Measurements from ENCODE around the gene MFSD6.
"Not testable (repeated sequence)": the region's sequence is repeated elsewhere in the genome, so short reads cannot be mapped to it uniquely, and the experiment has no call there.

The MFSD6 gene

DNA sequence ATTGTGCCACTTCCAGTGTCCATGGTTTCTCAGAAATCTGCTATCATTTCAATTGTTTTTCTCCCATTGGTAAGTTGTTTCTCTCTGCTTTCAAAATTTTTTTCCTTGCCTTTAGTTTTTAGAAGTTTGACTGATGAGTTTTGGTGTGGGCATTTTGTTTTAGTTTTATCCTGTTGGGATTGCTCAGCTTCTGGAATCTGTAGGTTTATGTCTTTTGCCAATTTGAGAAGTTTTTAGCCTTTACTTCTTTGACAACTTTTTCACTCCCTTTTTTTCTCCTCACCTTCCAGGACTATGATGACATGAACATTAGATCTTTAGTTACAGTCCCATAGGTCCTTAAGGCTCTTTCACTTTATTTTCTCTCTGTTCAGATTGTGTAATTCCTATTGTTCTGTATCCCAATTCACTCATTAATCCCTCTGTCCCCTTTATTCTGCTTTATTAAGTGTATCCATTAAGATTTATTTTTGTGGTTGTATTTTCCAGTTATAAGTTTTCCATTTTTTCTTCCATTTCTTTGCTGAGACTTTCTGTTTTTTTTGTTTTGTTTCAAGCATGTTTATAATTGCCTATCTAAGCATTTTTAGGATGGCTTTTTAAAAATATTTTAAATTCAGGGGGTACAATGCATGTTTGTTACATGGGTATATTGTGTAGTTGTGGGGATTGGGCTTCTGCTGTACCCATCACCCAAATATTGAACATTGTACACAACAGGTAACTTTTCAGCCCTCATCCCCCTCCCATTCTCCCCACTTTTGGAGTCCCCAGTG, 17.9 kb downstream of the MFSD6 start:
- no peak for DNase-seq (ENCODE audit: low spot score)
- in situ Hi-C loops (cut with MboI; ENCODE audit: low sequenced_read_pairs, unreplicated experiment): no loop called here
- TF ChIP-seq, protein P1, sequence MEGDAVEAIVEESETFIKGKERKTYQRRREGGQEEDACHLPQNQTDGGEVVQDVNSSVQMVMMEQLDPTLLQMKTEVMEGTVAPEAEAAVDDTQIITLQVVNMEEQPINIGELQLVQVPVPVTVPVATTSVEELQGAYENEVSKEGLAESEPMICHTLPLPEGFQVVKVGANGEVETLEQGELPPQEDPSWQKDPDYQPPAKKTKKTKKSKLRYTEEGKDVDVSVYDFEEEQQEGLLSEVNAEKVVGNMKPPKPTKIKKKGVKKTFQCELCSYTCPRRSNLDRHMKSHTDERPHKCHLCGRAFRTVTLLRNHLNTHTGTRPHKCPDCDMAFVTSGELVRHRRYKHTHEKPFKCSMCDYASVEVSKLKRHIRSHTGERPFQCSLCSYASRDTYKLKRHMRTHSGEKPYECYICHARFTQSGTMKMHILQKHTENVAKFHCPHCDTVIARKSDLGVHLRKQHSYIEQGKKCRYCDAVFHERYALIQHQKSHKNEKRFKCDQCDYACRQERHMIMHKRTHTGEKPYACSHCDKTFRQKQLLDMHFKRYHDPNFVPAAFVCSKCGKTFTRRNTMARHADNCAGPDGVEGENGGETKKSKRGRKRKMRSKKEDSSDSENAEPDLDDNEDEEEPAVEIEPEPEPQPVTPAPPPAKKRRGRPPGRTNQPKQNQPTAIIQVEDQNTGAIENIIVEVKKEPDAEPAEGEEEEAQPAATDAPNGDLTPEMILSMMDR (IDR thresholded peaks at IDR 0.05; ENCODE audit: borderline replicate concordance, control extremely low read depth, extremely low read depth, insufficient read depth, missing control alignments): no peak

DNA sequence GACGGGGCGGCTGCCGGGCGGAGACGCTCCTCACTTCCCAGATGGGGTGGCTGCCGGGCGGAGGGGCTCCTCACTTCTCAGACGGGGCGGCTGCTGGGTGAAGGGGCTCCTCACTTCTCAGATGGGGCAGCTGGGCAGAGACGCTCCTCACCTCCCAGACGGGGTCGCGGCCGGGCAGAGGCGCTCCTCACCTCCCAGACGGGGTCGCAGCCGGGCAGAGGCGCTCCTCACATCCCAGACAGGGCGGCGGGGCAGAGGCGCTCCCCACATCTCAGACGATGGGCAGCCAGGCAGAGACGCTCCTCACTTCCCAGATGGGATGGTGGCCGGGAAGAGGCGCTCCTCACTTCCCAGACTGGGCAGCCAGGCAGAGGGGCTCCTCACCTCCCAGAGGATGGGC, 22.7 kb downstream of the MFSD6 start:
- in situ Hi-C loops (cut with MboI; ENCODE audit: low sequenced_read_pairs, unreplicated experiment); DNase-seq (ENCODE audit: low spot score): not testable (repeated sequence)

DNA sequence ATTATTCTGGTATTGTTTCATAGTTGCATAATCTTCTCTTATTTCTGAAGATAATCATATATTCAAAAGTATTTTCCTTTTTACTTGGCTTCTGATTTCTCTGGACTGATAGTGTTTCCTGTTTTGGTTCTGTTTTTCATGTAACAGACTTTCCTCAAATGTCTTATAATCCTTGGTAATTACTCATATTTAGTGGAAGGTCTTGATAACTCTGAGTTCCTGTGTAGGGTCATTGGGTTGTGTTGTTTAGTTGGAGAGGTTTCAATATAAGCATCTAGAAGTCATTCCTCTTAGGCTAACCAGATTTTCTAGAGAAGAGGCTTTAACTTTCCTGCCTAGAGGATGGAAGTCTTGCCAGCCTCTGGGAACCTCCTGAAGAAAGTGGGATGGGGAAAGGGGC, 23.8 kb downstream of the MFSD6 start:
- in situ Hi-C loops (cut with MboI; ENCODE audit: low sequenced_read_pairs, unreplicated experiment): no loop called here
- DNase-seq (ENCODE audit: low spot score): no peak
- TF ChIP-seq, protein P1 (IDR thresholded peaks at IDR 0.05; ENCODE audit: borderline replicate concordance, control extremely low read depth, extremely low read depth, insufficient read depth, missing control alignments): no peak

DNA sequence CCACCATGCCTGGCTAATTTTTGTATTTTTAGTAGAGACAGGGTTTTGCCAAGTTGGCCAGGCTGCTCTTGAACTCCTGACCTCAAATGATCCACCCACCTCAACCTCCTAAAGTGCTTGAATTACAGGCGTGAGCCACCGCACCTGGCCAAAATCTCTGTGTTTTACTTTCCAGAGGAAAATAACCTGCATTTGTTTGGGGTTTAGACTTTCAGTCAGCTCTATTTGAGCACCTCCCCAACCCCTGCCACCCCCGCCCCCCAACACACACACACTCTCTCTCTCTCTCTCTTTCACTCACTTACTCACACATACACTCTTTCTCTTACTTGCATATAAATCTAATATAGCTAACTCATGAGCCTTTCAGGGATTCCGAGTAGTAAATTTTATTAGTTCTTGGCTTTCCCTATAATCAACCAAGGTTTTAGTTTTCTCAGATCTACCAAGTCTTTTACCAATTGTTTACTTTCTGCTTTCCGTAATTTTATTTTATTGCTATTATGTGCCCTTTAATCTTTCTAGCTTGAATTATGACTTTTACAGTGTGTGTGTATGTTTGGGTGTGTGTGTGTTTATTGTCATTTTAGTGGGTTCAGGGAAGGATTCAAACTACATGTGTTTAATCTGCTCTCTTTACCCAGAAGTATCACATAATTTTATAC, 24.5 kb downstream of the MFSD6 start:
- in situ Hi-C loops (cut with MboI; ENCODE audit: low sequenced_read_pairs, unreplicated experiment): no loop called here
- DNase-seq (ENCODE audit: low spot score): peak; percentile 45
- TF ChIP-seq, protein P1 (IDR thresholded peaks at IDR 0.05; ENCODE audit: borderline replicate concordance, control extremely low read depth, extremely low read depth, insufficient read depth, missing control alignments): no peak

DNA sequence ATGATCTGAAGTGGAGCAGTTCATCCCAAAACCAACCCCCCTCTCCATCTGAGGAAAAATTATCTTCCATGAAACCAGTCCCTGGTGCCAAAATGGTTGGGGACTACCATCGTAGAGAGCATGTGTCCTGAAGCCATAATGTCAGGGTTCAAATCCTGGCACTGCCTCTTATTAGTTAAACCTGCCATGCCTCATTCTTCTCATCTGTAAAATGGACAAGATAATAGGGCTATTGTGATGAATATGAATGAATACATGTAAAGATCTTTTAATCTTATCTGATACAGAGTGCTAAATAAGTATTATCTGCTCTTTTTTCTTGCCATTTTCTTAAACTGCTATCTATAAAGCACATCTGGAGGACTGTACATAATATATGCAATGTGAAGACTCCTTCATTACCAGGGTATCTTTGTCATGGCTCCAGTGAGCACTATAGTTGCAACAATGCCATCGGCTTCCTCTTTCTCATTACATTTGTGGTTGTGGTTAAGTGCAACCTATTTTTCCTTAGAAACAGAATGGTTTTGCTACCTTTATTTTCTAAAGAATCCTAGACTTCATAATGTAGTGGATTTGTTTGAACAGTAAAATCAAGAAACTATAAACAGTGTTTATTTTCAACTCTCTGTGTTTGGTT, 27.0 kb downstream of the MFSD6 start:
- no peak for DNase-seq (ENCODE audit: low spot score)
- in situ Hi-C loops (cut with MboI; ENCODE audit: low sequenced_read_pairs, unreplicated experiment): no loop called here
- TF ChIP-seq, protein P1 (IDR thresholded peaks at IDR 0.05; ENCODE audit: borderline replicate concordance, control extremely low read depth, extremely low read depth, insufficient read depth, missing control alignments): no peak

DNA sequence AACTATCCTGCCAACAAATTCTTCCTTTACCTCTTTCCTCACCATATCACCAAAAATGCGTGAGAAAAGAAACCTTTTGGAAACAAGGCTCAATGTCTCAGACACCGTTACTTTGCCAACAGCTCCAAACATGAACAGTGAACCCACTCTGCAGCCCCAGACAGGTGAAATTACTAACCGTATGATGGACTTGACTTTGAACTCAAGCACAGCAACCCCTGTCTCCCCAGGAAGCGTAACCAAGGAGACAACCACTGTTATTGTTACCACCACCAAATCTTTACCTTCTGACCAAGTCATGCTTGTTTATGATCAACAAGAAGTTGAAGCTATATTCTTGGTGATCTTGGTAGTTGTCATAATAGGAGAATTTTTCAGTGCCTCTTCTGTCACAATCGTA, 28.4 kb downstream of the MFSD6 start:
- TF ChIP-seq, protein P1 (IDR thresholded peaks at IDR 0.05; ENCODE audit: borderline replicate concordance, control extremely low read depth, extremely low read depth, insufficient read depth, missing control alignments): no peak
- no peak for DNase-seq (ENCODE audit: low spot score)
- in situ Hi-C loops (cut with MboI; ENCODE audit: low sequenced_read_pairs, unreplicated experiment): no loop called here

DNA sequence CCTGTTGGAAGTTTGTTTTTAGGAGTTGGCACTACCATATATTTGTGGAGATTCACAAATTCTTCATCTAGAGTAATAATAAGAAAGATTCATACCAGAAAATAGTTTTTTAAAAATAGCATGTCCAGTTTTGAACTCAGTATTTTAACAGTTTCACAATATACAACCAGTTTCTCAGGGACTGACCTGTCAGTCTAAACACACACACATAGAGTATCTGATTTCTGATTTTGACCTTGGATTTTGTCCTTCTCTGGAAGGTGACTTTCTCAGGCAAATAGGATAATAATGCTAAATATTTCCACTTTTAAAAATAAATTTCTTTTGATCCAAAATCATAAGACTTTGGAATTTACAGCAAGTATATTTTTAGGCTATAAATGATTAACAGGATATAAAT, 32.0 kb downstream of the MFSD6 start:
- TF ChIP-seq, protein P1 (IDR thresholded peaks at IDR 0.05; ENCODE audit: borderline replicate concordance, control extremely low read depth, extremely low read depth, insufficient read depth, missing control alignments): no peak
- in situ Hi-C loops (cut with MboI; ENCODE audit: low sequenced_read_pairs, unreplicated experiment): no loop called here
- DNase-seq (ENCODE audit: low spot score): no peak
